Natural killer cell treated with Interleukin-12 subunit alpha and Interleukin-12 subunit beta and Interleukin-15 and Interleukin-18, amount 100 ng/mL, for 72 hours (primary cell): ENCODE data around the gene ADAMTS2. TPM values are rescaled to one million over a fixed set of nuclear protein-coding genes. Genes with fewer than 3 reads are reported as not detected.

Experiments
- ATAC-seq, 2 donors: fragments of 150-1000 bp; cut with Tn5 transposase in 1 of 2; sonication (Bioruptor Pico), chemical (Tn5 transposase) in 1 of 2; 2 replicates each; pipeline ENCODE4 v1.10.0; 2021
- DNase-seq: peaks from one replicate; pipeline ENCODE4 v3.0.0; 2022; ENCODE audit warnings: low spot score
- H3K27ac Mint-ChIP-seq, 2 donors: 1 replicate in 1 of 2; 2 replicates in 1 of 2; pipeline ENCODE4 v1.8.0; 2022; ENCODE audit warnings: mixed read lengths in 2 of 2, mild to moderate bottlenecking in 1 of 2, moderate library complexity in 1 of 2
- H3K27me3 Mint-ChIP-seq, 2 donors: 1 replicate in 1 of 2; 2 replicates in 1 of 2; pipeline ENCODE4 v1.8.0; 2022; ENCODE audit warnings: mixed read lengths in 2 of 2
- H3K36me3 Mint-ChIP-seq: one replicate; pipeline ENCODE4 v1.8.0; 2022; ENCODE audit warnings: mixed read lengths
- H3K4me1 Mint-ChIP-seq, 2 donors: 1 replicate in 1 of 2; 2 replicates in 1 of 2; pipeline ENCODE4 v1.8.0; 2022; ENCODE audit warnings: low read depth in 2 of 2, mixed read lengths in 2 of 2, mild to moderate bottlenecking in 1 of 2
- H3K4me3 Mint-ChIP-seq: one replicate; pipeline ENCODE4 v1.8.0; 2022; ENCODE audit warnings: mixed read lengths
- H3K9me3 Mint-ChIP-seq: 2 replicates; pipeline ENCODE4 v1.8.0; 2022; ENCODE audit warnings: mixed read lengths
- total RNA-seq, 2 donors: library from RNA; stranded (reverse); gene quantifications; one replicate each; pipeline ENCODE4 v1.2.3, GENCODE V29; 2022

Gene ADAMTS2
- total RNA-seq, 2 donors from 2014 or later: not detected

DNA sequence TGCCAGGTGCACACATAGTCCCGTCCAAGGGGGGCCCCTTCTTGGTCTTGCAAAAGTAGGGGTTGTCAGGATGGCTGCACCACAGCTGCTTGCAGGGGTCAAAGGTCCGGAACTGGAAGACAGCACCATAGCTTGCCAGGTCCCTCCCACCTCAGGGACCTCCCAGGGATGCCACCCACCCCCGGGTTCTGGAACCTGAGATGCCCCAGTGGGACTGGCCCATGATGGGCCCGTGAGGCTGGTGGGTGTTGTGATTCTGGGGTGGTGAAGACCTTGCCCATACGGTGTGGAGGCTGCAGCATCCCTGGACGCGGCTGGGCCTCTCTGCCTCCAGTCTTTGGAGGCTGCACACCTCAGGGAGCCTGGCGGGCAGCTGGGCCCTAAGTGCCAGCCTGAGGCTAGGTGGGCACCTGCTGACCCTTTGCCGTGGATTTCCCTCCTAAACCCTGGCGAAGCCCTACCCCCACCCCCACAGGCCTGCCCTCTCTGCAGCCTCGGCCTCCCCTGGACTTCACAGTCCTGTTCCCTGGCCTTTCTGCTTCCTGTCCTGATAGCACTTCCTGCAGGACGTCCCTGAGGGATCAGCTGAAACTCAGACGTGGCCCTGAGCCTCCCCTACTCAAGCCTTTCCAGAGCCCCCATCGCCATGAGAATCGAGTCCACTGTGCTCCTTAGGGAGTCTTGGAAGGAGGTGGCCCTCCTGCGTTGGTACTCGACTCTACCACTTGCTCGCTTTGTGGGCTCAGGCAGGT lies 192.9 kb downstream of the ADAMTS2 start:
- Mint-ChIP-seq H3K27me3 (peaks cover 0 to 3% of the 10 kb centered on the region in 2 donors), H3K27ac (no peak overlapping the region), H3K4me1 (no peaks in the 10 kb centered on the region), H3K9me3 (no peaks in the 10 kb centered on the region), H3K4me3 (no peak overlapping the region), H3K36me3 (no peaks in the 10 kb centered on the region)
- peak; percentile 44 for DNase-seq
- ATAC-seq: no peak

DNA sequence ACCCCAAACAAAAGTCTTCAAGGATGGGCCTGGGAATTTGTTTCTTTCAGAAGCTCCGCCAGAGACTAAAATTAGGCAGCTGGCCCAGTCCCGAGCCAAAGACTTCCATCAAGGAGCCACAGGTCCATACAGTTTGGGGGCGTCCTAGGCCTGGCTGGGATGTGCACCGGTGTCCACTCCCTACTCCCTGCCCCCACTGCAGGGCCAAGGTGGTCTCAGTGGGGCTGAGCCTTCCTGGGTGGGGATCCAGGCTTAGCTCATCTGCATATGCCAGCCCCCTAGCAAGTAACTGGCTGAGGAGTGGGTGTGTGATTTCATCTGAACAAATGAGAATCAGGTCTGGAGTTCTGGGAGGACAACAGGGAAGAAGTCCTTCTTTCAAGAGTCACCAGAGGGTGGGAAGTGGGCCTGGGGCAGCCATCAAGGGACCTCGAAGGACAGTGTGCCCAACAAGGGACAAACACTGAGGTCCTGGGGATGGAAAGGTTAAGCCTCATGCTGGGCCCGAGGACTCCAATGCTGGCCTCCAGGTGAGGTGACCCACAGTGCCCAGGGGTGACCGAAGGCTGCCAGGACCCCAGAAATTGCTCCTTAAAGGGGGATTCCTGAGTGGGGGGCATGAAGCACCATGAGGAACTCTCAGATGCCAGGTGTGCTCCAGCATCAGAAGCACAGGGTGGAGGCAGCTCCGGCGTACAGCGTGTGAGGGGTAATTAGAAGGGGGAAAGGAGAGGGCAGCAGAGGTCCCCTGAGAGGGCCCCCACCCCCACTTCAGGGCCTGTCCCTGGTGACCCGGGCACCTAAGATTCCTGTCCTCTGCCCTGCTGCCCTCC lies 193.8 kb downstream of the ADAMTS2 start:
- Mint-ChIP-seq H3K9me3 (no peaks in the 10 kb centered on the region), H3K27ac (no peak overlapping the region), H3K4me3 (no peak overlapping the region), H3K36me3 (no peaks in the 10 kb centered on the region), H3K4me1 (no peaks in the 10 kb centered on the region), H3K27me3 (peaks cover 0 to 3% of the 10 kb centered on the region in 2 donors)
- no peak for ATAC-seq
- peak; percentile 29 for DNase-seq

DNA sequence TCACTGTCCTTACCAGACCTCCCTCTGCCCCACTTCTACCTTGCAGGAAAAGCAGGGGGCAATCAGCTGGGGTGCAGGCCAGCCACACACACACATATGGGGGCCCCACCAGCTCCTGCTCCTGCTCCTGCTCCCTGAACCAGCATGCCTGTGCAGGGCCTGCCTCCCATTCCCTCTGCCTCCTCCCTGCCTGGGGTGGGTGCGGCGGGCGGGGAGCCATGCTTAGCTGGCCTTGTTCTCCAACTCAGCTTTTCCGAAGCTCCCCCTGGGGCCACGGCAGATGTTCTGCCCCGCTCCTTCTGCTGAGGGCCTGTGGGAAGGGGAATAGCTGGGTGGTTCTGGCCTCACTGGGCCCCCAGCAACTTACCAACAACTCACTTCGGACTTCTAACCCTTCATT lies 195.2 kb downstream of the ADAMTS2 start:
- Mint-ChIP-seq H3K27me3 (peaks cover 0 to 3% of the 10 kb centered on the region in 2 donors), H3K4me1 (no peaks in the 10 kb centered on the region), H3K4me3 (no peak overlapping the region), H3K9me3 (no peaks in the 10 kb centered on the region), H3K36me3 (no peaks in the 10 kb centered on the region), H3K27ac (no peak overlapping the region)
- DNase-seq (no peak), ATAC-seq (no peak)

DNA sequence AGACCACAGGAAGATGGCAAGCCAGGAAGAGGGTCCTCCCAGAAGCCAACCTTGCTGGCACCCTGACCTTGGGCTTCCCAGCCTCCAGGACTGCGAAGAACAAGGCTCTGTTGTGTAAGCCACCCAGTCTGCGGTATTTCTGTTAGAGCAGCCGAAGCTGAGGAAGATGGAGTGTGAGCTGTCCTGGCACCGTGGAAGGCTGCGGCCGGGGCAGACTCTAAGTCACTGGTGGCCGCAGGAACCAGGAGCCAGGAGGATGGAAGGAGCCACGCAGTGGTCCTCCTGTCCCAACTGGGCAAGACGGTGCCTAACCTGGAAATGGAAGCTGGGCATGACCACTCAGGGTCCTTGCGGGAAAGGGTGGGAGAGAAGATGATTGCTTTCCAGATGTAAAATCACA lies 196.0 kb downstream of the ADAMTS2 start:
- H3K4me1 Mint-ChIP-seq: no peaks in the 10 kb centered on the region
- peaks cover 0 to 3% of the 10 kb centered on the region in 2 donors for H3K27me3 Mint-ChIP-seq
- H3K4me3 Mint-ChIP-seq: no peak overlapping the region
- H3K36me3 Mint-ChIP-seq: no peaks in the 10 kb centered on the region
- no peaks in the 10 kb centered on the region for H3K9me3 Mint-ChIP-seq
- DNase-seq: no peak
- no peak for ATAC-seq
- H3K27ac Mint-ChIP-seq: no peak overlapping the region

DNA sequence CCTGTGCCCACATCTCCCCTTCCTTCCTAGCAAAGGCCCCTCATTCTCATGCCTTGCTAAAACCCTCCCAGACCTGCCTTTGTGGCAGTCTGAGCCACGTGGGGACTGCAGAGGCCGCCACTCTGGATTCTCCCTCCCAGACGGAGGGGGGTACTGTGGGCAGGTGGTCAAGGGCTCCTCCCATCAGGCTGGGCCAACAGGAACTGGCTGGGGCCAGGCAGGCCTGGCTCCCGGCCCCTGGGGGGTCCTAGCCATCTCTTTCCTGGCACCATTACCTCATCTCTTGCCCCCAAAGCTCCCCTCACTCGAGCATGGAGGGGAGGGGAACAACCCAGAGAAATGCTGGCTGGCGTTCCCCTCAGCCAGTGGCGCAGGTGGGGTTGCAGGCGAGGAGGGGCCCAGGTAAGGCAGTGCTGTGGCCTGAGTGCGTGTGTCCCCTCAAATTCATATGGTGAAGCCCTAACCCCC lies 196.5 kb downstream of the ADAMTS2 start:
- no peak for DNase-seq
- ATAC-seq: no peak
- Mint-ChIP-seq H3K4me3 (no peak overlapping the region), H3K27me3 (peaks cover 0 to 3% of the 10 kb centered on the region in 2 donors), H3K27ac (no peak overlapping the region), H3K4me1 (no peaks in the 10 kb centered on the region), H3K36me3 (no peaks in the 10 kb centered on the region), H3K9me3 (no peaks in the 10 kb centered on the region)

DNA sequence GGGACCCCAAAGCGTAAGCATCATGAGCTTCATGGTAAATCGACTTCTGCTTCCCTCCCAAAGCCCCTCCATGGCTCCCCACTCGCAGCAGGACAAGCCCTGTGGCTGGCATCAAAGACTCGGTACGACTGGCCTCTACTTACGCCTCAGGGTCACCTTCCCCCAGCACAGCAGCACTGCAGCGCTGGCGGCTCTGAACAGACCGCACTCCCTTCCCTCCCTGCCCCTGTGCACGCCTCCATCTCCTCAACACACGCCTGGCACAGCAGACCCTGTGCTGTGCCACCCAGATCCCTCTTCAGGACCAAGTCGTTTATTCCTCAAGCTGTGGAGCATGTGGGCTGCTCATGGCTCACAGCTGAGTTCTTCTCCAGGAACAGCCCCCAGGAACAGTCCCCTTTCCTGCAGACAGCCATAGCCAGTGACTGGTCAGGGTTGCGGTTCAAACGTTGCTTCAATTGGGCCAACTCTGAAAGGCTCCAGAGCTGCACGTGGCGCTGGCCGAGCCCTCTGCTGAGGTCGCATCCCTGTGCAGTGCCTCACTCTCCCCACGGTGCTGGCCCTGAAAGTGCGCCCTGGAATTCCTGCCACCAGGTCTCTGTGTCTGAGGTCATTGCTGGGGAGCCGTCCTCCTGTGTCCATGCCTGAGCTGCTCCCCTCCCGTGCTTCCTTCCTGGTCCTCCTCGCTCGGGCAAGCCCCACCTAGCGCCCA lies 197.1 kb downstream of the ADAMTS2 start:
- Mint-ChIP-seq H3K4me1 (no peaks in the 10 kb centered on the region), H3K27me3 (peaks cover 0 to 3% of the 10 kb centered on the region in 2 donors), H3K4me3 (no peak overlapping the region), H3K9me3 (no peaks in the 10 kb centered on the region), H3K27ac (no peak overlapping the region), H3K36me3 (no peaks in the 10 kb centered on the region)
- no peak for ATAC-seq
- DNase-seq: no peak

DNA sequence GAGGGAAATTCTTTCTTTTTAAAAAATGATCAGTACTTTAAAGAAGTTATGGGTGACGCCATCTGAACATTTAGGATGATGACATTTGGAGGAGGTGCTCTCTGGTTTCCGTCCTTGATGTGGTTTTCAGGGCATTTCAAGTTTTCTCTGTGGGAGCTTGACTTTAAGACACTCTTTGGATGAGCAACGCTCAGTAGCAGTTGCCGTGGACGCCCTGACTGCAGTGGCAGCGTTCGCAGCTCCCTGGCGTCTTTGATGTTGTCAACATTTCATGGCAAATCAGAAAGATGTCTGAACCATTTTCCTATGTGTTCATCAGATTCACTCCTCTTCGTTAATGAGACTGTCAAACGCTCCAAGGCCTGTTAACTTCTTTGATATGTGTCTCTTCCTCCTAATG lies 199.0 kb downstream of the ADAMTS2 start:
- H3K4me1 Mint-ChIP-seq: peaks cover 3 to 9% of the 10 kb centered on the region in 2 donors
- ATAC-seq (no peak), DNase-seq (no peak)
- H3K36me3 Mint-ChIP-seq: no peaks in the 10 kb centered on the region
- no peak overlapping the region for H3K4me3 Mint-ChIP-seq
- H3K27ac Mint-ChIP-seq: no peak overlapping the region
- peaks cover 0 to 3% of the 10 kb centered on the region in 2 donors for H3K27me3 Mint-ChIP-seq
- no peaks in the 10 kb centered on the region for H3K9me3 Mint-ChIP-seq

DNA sequence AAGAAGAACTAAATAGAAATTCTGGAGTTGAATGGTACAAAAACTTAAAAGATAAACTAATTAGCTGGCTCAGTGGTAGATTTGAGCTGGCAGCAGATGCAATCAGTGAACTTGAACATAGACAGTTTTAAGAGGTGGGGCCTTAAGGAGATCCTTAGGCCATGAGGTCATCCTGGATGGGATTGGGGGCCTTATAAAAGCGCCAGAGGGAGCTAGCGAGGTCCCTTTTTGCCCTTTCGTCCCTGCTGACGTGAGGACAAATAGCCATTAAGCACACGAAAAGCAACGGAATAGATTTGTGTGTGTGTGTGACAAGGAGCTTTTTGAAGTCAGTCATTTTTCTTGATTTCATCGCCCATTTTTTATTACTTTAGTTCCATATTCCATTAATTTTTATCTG lies 201.8 kb downstream of the ADAMTS2 start:
- Mint-ChIP-seq H3K4me1 (peaks cover 3 to 9% of the 10 kb centered on the region in 2 donors), H3K27ac (no peak overlapping the region), H3K9me3 (no peaks in the 10 kb centered on the region), H3K4me3 (no peak overlapping the region), H3K36me3 (no peaks in the 10 kb centered on the region), H3K27me3 (peaks cover 0 to 3% of the 10 kb centered on the region in 2 donors)
- DNase-seq (no peak), ATAC-seq (no peak)

DNA sequence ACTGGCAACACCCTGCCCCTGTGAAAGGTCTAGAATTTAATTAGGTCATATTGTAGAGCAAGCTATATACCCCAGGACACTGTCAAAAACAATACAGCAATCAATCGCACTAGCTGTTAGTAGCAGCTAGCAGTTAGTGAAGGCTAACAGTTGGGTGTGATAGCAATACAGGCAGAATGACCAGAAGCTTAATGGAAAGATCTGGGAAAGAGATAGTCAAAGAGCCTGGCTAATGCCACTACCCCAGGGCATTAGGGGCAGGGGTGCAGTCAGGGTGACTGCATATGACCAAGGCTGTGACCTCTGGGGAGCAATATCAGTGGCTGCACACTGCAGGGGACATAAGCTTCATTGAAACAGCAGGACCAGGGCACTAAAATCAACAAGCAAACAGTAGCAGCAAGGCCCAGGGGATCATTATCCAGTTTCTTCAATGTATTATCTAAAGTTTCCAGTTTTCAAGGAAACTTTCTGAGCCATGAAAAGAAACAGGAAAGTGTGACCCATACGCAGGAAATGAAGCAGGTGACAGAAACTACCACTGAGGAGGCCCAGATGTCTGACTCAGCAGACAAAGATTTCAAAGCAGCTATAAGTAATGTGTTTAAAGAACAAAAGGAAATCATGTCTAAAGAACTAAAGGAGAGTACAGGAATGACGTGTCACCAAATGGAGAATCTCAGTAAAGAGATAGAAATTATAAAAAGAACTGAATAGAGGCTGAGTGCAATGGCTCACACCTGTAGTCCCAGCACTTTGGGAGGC lies 202.6 kb downstream of the ADAMTS2 start:
- H3K27me3 Mint-ChIP-seq: peaks cover 0 to 3% of the 10 kb centered on the region in 2 donors
- peak; percentile 40 to 58 for ATAC-seq
- H3K9me3 Mint-ChIP-seq: no peaks in the 10 kb centered on the region
- no peak overlapping the region for H3K27ac Mint-ChIP-seq
- no peak for DNase-seq
- peaks cover 3 to 9% of the 10 kb centered on the region in 2 donors for H3K4me1 Mint-ChIP-seq
- H3K36me3 Mint-ChIP-seq: no peaks in the 10 kb centered on the region
- no peak overlapping the region for H3K4me3 Mint-ChIP-seq

DNA sequence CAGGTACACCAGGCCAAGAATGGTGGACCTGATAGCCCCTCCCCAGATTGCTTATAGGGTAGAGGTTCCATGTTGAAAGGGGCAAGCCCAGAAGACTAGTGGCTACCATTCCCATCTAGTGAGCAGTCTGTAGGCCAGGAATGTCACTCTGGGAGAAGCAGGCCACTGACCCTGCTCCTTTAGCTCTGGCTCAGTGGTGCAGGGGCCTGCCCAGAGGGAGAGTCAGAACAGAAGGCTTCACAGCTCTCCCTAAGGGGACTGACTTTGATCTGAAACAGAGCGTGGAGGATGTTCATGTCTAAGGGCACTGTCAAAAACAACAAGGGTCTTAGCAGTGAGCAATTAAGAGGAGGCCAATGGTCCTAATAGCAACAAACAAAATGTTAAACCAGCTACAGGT lies 203.4 kb downstream of the ADAMTS2 start:
- H3K4me1 Mint-ChIP-seq: peaks cover 3 to 9% of the 10 kb centered on the region in 2 donors
- no peaks in the 10 kb centered on the region for H3K27me3 Mint-ChIP-seq
- no peak for ATAC-seq
- no peak overlapping the region for H3K27ac Mint-ChIP-seq
- H3K36me3 Mint-ChIP-seq: no peaks in the 10 kb centered on the region
- DNase-seq: no peak
- H3K4me3 Mint-ChIP-seq: no peak overlapping the region
- H3K9me3 Mint-ChIP-seq: no peaks in the 10 kb centered on the region

DNA sequence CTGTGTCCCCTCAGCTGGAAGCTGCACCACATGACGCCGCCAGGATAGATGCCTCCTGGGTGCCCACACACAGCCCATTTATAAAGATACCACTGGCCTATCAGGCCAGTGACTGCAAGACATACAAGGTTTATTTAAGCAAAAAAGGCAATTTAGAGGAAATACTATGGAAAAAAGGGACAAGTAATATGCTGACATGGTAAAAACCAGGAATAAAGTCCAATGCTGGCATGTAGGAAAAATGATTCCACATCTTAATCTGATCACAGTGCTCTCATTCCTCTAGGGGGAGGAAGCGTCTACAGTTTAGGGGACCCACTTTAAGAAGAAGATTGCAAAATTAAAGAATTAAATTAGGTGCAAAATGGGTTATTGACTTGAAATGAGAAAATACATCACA lies 205.0 kb downstream of the ADAMTS2 start:
- H3K4me3 Mint-ChIP-seq: no peak overlapping the region
- H3K36me3 Mint-ChIP-seq: no peaks in the 10 kb centered on the region
- no peaks in the 10 kb centered on the region for H3K9me3 Mint-ChIP-seq
- no peak overlapping the region for H3K27ac Mint-ChIP-seq
- H3K27me3 Mint-ChIP-seq: no peaks in the 10 kb centered on the region
- no peak for ATAC-seq
- no peak for DNase-seq
- peaks cover 3 to 9% of the 10 kb centered on the region in 2 donors for H3K4me1 Mint-ChIP-seq

DNA sequence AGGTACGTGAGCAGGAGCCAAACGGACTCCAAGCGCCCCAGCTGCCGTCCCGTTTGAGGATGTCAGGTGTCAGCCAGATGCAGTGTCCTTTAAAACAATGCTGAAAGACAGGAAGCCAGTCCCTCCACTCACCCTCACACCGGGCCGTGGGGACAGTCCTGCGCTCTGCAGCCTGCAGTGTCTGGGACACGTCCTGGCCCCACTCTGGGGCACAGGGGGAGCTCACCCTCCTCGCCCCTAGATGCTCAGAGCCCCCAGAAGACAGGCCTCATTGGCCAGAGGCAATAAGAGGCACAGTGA lies 205.4 kb downstream of the ADAMTS2 start:
- H3K9me3 Mint-ChIP-seq: no peaks in the 10 kb centered on the region
- no peaks in the 10 kb centered on the region for H3K27me3 Mint-ChIP-seq
- H3K4me3 Mint-ChIP-seq: no peak overlapping the region
- H3K27ac Mint-ChIP-seq: no peak overlapping the region
- no peak for DNase-seq
- no peaks in the 10 kb centered on the region for H3K36me3 Mint-ChIP-seq
- H3K4me1 Mint-ChIP-seq: peaks cover 3 to 9% of the 10 kb centered on the region in 2 donors
- ATAC-seq: peak in 1 of 2 donors; percentile 12

DNA sequence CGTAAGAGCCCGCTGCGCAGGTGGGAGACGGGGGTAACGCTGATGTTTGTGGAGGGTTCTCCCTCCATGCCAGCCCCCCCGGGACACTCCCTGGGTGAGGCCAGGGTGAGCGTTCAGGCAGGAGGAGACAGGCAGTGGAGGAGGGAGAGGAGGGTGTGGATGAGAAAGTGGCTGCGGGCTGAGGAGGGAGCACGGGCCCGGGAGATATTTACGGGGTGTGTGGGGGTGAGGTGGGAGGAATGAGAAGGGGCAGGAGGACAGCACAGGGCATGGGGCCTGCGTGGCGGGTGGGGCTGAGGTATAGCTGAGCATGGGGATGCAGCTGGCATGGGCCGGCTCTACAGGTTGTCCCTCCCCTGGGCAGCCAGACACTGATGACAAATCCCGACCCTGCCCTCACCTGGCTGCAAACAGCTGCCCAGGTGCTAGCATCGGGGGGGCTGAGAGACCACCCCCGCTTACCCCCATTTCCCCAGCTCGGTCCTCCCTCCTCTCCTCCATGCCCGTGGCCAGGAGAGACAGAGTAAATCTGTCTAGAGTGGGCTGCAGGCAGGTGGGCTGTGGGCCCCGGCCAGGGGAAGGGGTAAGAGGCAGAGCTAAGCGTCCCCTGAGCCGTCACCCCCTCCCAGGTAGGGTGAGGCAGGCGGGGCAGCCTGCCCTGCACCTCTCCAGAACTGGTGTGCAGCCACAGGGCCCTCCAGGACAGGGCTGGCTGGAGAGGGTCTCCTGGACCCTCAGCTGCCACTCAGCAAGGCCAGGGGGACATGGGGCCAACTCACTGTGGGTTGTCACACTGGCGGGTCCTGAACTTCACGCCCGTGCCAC lies 205.9 kb downstream of the ADAMTS2 start:
- Mint-ChIP-seq H3K4me3 (no peak overlapping the region), H3K4me1 (peaks cover 3 to 9% of the 10 kb centered on the region in 2 donors), H3K27me3 (no peaks in the 10 kb centered on the region), H3K27ac (no peak overlapping the region), H3K36me3 (no peaks in the 10 kb centered on the region), H3K9me3 (no peaks in the 10 kb centered on the region)
- ATAC-seq (peak in 1 of 2 donors; percentile 40), DNase-seq (no peak)
